ENCODE measurements around the gene VKORC1L1.

- no peak for TF ChIP-seq USF2 (CRISPR knock-in tag; IDR thresholded peaks at IDR 0.05)
- no peak for TF ChIP-seq CREB1 (CRISPR knock-in tag; IDR thresholded peaks at IDR 0.05)
- TF ChIP-seq ATF6 (CRISPR knock-in tag; IDR thresholded peaks at IDR 0.05), result no peak
- no peak for TF ChIP-seq AFF4 (CRISPR knock-in tag; IDR thresholded peaks at IDR 0.05; ENCODE audit: borderline replicate concordance)
- no peak for TF ChIP-seq CTCF (IDR thresholded peaks at IDR 0.05)
- TF ChIP-seq USF1 (CRISPR knock-in tag; IDR thresholded peaks at IDR 0.05), result no peak
- TF ChIP-seq ZBTB43 (CRISPR knock-in tag; IDR thresholded peaks at IDR 0.05), result no peak
- no peak for TF ChIP-seq IRF2 (CRISPR knock-in tag; IDR thresholded peaks at IDR 0.05; ENCODE audit: borderline replicate concordance, low read depth)
Observed at GRCh38 chr7:65953890-65954450, 81.1 kb downstream of the VKORC1L1 start.

Measured in WTC11 (cell line).